ENCODE data around the gene SLC15A1. TPM values are rescaled to one million over a fixed set of nuclear protein-coding genes. Genes with fewer than 3 reads are reported as not detected.

SLC15A1 gene
- total RNA-seq, 1 experiment from 2014 or later = 1.9 TPM

DNA sequence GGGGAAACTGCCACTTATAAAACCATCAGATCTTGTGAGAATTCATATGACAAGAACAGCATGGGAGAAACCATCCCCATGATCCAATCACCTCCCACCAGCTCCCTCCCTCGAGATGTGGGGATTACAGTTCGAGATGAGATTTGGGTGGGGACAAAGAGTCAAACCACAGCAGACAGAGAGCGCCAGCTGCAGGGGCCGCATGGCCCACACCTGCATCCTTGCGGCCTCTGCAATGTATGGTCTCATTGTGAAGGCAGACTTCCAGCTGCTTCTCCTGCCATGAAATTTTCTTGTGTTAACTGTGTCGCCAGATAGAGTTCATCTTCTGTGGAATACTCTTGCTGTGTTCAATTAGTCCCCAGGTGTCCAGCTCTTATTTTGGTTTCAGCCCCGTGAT, 17.3 kb upstream of the SLC15A1 start:
- Histone ChIP-seq H4K20me1 (ENCODE audit: control insufficient read depth, insufficient read depth, insufficient read length) (no peaks in the 10 kb centered on the region), H2BK15ac (ENCODE audit: low read depth, low read length) (no peak overlapping the region), H2BK120ac (ENCODE audit: low read depth, low read length, poor library complexity, severe bottlenecking) (no peak overlapping the region), H3K79me1 (ENCODE audit: insufficient read depth, low read depth, low read length, poor library complexity, severe bottlenecking) (no peaks in the 10 kb centered on the region), H3K18ac (ENCODE audit: insufficient read length, low read depth, low read length) (no peak overlapping the region), H3T11ph (ENCODE audit: low read length) (no peak overlapping the region), H3K27ac (ENCODE audit: insufficient read length, low read depth, low read length) (no peak overlapping the region), H3K4ac (ENCODE audit: low read depth, low read length) (no peak overlapping the region), H2BK5ac (ENCODE audit: insufficient read length, low read length) (no peak overlapping the region), H3K4me2 (ENCODE audit: insufficient read depth, insufficient read length, low read length) (no peak overlapping the region), H2BK12ac (ENCODE audit: insufficient read length, low read depth, low read length) (no peak overlapping the region), H3K23ac (ENCODE audit: insufficient read length, low read depth, low read length) (no peak overlapping the region), H3K27me3 (ENCODE audit: insufficient read depth, low read length) (no peaks in the 10 kb centered on the region), H2AFZ (ENCODE audit: low read length) (no peak overlapping the region), H3K14ac (ENCODE audit: insufficient read depth, low read length) (no peak overlapping the region), H3K9me3 (ENCODE audit: control insufficient read depth, low read depth, low read length) (no peaks in the 10 kb centered on the region), H3K9ac (ENCODE audit: extremely low read depth, insufficient read length, low read length) (no peak overlapping the region), H3K23me2 (ENCODE audit: insufficient read length, low read depth, low read length, poor library complexity, severe bottlenecking) (no peaks in the 10 kb centered on the region), H2BK20ac (ENCODE audit: low read depth, low read length, poor library complexity, severe bottlenecking) (no peak overlapping the region), H3K79me2 (ENCODE audit: insufficient read depth, low read length) (no peaks in the 10 kb centered on the region), H4K91ac (ENCODE audit: insufficient read length, low read depth, low read length) (no peak overlapping the region), H4K8ac (replicated peaks; ENCODE audit: insufficient read length, low read depth, low read length) (no peak overlapping the region), H4K5ac (ENCODE audit: insufficient read length, low read depth, low read length) (no peak overlapping the region), H3K56ac (ENCODE audit: insufficient read length, low read depth, low read length) (no peak overlapping the region), H2AK5ac (ENCODE audit: insufficient read length, low read length) (no peak overlapping the region), H3K4me1 (ENCODE audit: insufficient read depth, low read length) (no peaks in the 10 kb centered on the region)
- Mint-ChIP-seq H3K4me3 (no peak overlapping the region), H3K36me3 (ENCODE audit: insufficient read depth in 1 of 3, low read depth in 3 of 3) (no peaks in the 10 kb centered on the region), H3K4me1 (peaks cover 0 to 3% of the 10 kb centered on the region in 2 experiments; a peak in 1 of 4 replicates), H3K9me3 (no peaks in the 10 kb centered on the region), H3K27me3 (ENCODE audit: low read depth) (peaks cover 3% of the 10 kb centered on the region), H3K27ac (no peak overlapping the region)
- TF ChIP-seq, protein P1, sequence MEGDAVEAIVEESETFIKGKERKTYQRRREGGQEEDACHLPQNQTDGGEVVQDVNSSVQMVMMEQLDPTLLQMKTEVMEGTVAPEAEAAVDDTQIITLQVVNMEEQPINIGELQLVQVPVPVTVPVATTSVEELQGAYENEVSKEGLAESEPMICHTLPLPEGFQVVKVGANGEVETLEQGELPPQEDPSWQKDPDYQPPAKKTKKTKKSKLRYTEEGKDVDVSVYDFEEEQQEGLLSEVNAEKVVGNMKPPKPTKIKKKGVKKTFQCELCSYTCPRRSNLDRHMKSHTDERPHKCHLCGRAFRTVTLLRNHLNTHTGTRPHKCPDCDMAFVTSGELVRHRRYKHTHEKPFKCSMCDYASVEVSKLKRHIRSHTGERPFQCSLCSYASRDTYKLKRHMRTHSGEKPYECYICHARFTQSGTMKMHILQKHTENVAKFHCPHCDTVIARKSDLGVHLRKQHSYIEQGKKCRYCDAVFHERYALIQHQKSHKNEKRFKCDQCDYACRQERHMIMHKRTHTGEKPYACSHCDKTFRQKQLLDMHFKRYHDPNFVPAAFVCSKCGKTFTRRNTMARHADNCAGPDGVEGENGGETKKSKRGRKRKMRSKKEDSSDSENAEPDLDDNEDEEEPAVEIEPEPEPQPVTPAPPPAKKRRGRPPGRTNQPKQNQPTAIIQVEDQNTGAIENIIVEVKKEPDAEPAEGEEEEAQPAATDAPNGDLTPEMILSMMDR (conservative IDR thresholded peaks at IDR 0.05) = no peak
- no peak for DNase-seq
- no CpG with 5 or more reads among the region's 7 CpGs for WGBS (ENCODE audit: extremely low coverage, insufficient read length, low lambda C conversion rate)

All from H9 (cell line).